COLO668 (cell line): ENCODE measurements around the gene PTPRA.
"Not testable (repeated sequence)": the region's sequence is repeated elsewhere in the genome, so short reads cannot be mapped to it uniquely, and the experiment has no call there.

Experiments used
- DNase-seq: peaks from one replicate; lab custom pipeline; 2025; ENCODE audit not compliant: unreplicated experiment; lab: John Stamatoyannopoulos, UW

The PTPRA gene, protein sequence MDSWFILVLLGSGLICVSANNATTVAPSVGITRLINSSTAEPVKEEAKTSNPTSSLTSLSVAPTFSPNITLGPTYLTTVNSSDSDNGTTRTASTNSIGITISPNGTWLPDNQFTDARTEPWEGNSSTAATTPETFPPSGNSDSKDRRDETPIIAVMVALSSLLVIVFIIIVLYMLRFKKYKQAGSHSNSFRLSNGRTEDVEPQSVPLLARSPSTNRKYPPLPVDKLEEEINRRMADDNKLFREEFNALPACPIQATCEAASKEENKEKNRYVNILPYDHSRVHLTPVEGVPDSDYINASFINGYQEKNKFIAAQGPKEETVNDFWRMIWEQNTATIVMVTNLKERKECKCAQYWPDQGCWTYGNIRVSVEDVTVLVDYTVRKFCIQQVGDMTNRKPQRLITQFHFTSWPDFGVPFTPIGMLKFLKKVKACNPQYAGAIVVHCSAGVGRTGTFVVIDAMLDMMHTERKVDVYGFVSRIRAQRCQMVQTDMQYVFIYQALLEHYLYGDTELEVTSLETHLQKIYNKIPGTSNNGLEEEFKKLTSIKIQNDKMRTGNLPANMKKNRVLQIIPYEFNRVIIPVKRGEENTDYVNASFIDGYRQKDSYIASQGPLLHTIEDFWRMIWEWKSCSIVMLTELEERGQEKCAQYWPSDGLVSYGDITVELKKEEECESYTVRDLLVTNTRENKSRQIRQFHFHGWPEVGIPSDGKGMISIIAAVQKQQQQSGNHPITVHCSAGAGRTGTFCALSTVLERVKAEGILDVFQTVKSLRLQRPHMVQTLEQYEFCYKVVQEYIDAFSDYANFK

DNA sequence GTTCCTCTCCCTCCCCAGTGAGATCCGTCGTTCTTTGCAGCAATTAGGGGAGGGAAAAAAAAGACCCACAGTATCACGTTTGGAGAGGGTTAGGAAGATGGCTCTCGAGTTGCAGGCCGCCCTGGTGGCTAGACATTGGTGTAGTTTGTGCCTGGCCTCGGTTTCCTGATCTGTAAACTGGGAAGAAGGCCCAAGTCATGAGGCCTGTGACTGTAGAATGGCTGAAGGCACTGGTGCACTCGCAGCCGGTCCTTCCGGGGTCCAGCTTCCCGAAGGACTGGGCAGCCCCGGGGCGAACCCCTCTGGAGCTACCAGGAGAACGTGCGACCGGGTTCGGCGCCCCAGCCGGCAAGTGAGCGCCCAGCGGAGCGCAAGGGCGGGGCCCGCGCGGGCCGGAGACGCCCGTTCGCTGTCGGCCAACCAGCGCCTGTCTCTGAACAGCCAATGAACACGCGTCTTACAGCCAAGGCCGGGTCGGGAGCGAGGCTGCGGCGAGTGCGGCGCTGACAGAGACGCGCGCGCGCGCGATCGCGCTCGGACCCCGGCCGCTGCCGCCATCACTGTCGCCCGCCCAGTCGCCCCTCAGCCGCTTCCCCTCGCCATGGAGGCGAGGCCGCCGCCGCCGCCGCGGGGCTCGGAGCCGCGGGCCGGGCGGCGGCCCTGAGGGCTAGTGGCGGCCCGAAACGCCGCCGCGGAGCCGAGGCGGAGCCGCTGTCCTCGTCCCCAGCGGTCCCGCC, at the start of gene PTPRA:
Gene PTPRA, plus strand, starts transcription at position 472 of the 737 bp plus-strand sequence. CDS start 90,797 bp downstream, outside the sequence.
- peak; percentile 97 for DNase-seq

GRCh38 chr20:2825761-2826160, 47.5 kb upstream of the PTPRA start:
- no peak for DNase-seq

- no peak for DNase-seq
Measured at GRCh38 chr20:2826655-2827054, 46.6 kb upstream of the PTPRA start.

- DNase-seq: no peak
Measured at GRCh38 chr20:2829376-2829775, 43.9 kb upstream of the PTPRA start.

DNA sequence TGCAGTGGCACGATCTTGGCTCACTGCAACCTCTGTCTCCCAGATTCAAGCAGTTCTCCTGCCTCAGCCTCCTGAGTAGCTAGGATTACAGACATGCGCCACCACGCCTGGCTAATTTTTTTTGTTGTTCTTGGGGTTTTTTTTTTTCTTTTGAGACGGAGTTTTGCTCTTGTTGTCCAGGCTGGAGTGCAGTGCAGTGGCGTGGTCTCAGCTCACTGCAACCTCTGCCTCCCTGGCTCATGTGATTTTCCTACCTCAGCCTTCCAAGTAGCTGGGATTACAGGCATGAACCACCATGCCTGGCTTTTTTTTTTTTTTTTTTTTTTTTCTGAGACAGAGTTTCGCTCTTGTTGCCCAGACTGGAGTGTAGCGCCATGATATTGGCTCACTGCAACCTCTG, 42.1 kb upstream of the PTPRA start:
- DNase-seq: not testable (repeated sequence)

- no peak for DNase-seq
Measured at GRCh38 chr20:2833761-2834160, 39.5 kb upstream of the PTPRA start.

- no peak for DNase-seq
Measured at GRCh38 chr20:2834401-2835110, 38.7 kb upstream of the PTPRA start.

DNA sequence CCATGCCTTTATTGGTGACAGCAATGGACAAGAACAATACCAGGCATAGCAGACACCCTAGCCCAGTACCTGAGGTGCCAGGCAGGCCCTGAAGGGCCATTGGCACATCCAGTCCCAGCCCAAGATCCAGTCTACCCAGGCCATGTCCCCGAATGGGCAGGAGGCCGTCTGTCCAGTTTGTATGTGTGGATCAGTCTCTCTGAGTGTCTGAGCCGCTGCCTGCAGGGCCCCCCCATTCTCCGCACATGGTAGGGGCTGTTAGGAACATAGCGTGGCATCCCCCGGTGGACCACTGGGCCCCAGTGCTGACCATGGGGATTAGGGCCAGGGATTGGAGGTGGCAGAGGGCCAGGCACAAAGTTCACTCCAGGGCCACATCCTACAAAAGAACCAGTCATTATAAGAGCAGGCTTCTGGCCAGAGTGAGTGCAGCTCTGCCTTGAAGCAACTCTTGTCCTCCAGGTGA, 37.9 kb upstream of the PTPRA start:
- DNase-seq: no peak

DNA sequence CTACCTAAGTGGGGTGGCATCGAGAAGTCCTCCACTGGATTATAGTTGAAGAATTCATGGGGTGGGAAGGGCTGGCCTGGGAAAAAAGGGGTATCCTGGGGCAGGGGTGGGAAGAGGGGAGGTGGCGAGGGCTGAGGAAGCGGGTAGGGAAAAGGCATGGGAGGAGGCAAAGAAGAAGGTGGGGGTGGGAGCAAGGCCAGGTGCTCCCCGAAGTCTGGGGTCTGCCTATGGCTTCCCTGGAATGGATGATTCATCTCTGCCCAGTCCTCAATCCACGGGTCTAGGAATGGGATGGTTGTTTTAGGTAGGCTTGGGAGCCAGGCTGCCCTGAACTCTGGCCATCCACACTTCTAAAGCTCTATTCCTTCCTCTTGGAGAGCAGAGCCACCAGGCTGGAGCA, 37.2 kb upstream of the PTPRA start:
- no peak for DNase-seq

GRCh38 chr20:2837221-2837960, 35.9 kb upstream of the PTPRA start:
- no peak for DNase-seq

GRCh38 chr20:2838170-2838797, 35.0 kb upstream of the PTPRA start:
- DNase-seq: no peak

DNA sequence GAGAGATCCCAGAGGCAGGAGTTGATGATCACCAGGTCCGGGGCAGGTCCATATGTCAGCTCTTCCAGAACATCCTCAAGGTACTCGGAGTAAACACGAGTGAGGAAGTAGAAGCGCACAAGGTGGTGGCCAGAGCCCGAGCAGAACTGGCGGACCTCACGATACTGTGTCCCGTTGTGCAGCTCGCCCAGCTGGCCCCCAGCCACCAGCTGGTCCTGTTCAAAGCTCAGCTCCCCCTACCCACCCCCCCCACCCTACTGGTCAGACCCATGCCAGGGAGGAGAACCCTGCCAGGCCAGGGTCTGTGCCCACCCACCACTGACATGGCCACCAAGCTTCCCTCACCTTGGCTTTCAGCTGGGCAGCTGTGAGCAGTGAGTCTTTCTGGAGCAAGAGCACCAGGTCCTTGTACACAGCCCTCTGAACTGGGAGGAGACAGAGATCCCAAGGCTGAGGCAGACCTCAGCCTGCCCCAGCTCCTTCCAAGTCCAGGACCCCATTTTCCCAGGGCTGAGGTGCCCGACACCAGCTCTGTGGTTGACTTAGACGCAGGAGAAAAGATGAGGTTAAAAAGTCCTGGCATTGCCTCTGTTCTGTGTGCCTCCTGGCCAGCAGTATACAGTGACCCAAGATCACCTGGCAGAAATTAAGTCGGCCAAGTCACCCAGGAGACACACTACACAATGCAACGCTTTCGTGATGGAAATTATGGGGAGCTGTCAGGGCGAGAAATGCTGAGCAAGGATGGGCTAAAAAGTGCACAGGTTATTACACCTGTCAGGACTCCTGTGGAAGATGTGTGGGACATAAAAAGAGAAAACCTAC, 34.2 kb upstream of the PTPRA start:
- no peak for DNase-seq

DNA sequence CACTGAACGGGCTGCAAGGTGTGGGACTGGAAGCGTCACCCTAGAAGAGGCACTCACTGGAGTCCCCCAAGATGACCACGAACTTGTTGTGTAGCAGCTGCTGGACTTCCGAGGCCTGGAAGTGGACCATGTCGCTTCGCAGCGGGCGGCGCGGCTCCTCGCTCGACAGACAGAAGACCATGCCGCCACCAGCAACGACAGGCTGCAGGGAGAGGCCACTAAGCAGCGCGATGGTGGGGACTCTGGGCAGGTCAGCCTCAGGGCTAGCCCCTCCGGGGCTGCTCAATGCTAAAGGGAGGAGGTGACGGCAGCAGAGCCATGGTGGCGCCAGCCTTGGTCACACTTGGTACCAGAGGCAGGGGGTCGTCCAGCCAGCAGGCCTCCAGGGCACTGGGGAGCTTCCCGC, 33.5 kb upstream of the PTPRA start:
- DNase-seq: no peak

GRCh38 chr20:2840138-2840966, 32.9 kb upstream of the PTPRA start, which contains the start of the genes PCED1A and VPS16:
Gene PCED1A (minus strand): TSS chr20:2840655. CDS start chr20:2839912, 743 bp downstream.
Gene VPS16 (plus strand): TSS chr20:2840745. CDS start chr20:2840775, 30 bp downstream.
- DNase-seq: peak; percentile 93

- DNase-seq: peak; percentile 52
Measured at GRCh38 chr20:2840967-2841531, 32.2 kb upstream of the PTPRA start.

GRCh38 chr20:2845607-2846006, 27.7 kb upstream of the PTPRA start:
- DNase-seq: no peak

DNA sequence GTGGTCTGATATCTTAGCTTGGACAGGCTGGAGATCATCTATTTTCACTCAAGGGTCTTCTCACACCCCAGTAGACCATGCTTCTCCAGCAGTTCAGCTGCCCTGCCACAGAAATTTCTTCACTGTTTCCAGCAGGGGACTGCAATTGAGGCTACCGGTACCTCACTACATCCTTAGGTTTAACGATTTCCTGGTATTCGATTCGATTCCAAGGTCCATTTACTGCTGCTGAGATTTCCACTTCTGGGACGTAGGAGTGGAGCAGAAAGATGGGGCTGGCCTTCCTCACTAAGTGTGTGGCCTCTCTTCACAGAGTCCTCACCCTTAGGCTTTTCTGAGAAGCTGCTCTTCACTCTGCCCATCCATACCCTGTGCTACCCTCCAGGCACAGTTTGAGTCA, 26.6 kb upstream of the PTPRA start:
- no peak for DNase-seq
